Measurements from ENCODE around the gene NOLC1.

- TF ChIP-seq, protein P1, sequence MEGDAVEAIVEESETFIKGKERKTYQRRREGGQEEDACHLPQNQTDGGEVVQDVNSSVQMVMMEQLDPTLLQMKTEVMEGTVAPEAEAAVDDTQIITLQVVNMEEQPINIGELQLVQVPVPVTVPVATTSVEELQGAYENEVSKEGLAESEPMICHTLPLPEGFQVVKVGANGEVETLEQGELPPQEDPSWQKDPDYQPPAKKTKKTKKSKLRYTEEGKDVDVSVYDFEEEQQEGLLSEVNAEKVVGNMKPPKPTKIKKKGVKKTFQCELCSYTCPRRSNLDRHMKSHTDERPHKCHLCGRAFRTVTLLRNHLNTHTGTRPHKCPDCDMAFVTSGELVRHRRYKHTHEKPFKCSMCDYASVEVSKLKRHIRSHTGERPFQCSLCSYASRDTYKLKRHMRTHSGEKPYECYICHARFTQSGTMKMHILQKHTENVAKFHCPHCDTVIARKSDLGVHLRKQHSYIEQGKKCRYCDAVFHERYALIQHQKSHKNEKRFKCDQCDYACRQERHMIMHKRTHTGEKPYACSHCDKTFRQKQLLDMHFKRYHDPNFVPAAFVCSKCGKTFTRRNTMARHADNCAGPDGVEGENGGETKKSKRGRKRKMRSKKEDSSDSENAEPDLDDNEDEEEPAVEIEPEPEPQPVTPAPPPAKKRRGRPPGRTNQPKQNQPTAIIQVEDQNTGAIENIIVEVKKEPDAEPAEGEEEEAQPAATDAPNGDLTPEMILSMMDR (IDR thresholded peaks at IDR 0.05; ENCODE audit: low read length): no peak
- no peak for TF ChIP-seq EZH2 (optimal IDR thresholded peaks at IDR 0.05; ENCODE audit: low read depth, low read length)
- TF ChIP-seq EZH2phosphoT487 (IDR thresholded peaks at IDR 0.05; ENCODE audit: low read length): no peak
Observed at GRCh38 chr10:102113261-102113955, 38.8 kb upstream of the NOLC1 start.
